Bone marrow (tissue), 2 donors: ENCODE results near the gene MACROH2A2.
"Not testable (repeated sequence)": the region's sequence is repeated elsewhere in the genome, so short reads cannot be mapped to it uniquely, and the experiment has no call there.

ENCODE experiments used
- DNase-seq, 2 donors: peaks; one replicate each; lab custom pipeline; 2025; lab: John Stamatoyannopoulos, UW

Gene MACROH2A2

DNA sequence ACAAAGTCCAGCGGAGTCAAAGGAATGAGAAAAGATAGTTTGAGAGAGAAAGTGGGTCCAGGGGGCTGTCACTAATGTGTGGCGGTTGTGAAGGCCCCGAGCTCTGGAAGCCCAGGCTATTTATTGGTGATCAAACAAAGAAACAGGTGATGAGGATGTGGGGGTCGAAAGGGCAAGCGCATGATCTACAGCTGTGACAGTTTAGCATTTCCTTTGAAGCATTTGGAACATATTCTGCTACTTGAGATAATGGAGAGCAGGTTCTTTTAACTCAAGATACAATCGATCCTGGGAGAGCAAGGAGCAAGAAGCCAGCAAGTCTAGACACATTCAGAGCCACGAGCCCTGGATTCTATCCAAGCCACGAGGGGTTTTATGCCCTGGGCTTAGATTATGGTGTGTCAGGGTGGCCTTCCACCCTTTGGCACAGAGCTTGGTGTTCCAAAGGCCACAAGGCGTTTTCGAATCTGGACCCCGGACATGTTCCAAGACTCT is 48.5 kb downstream of the MACROH2A2 start:
- DNase-seq, result not testable (repeated sequence)

DNA sequence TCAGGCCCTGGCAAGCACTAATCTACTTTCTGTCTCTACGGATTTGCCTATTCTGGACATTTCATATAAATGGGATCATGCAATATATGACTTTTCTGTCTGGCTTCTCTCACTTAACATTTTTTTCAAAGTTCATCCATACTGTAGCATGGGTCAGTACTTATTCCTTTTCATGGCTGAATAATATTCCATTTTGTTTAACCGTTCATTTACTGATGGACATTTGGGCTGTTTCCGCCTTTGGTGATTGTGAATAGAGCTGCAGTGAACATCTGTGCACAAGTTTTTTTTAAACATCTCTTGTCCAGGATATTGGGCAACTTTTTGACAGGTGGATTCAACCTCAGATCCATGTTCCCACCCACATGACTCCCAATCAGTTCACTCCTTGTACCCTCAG is 49.0 kb downstream of the MACROH2A2 start:
- no peak for DNase-seq

DNA sequence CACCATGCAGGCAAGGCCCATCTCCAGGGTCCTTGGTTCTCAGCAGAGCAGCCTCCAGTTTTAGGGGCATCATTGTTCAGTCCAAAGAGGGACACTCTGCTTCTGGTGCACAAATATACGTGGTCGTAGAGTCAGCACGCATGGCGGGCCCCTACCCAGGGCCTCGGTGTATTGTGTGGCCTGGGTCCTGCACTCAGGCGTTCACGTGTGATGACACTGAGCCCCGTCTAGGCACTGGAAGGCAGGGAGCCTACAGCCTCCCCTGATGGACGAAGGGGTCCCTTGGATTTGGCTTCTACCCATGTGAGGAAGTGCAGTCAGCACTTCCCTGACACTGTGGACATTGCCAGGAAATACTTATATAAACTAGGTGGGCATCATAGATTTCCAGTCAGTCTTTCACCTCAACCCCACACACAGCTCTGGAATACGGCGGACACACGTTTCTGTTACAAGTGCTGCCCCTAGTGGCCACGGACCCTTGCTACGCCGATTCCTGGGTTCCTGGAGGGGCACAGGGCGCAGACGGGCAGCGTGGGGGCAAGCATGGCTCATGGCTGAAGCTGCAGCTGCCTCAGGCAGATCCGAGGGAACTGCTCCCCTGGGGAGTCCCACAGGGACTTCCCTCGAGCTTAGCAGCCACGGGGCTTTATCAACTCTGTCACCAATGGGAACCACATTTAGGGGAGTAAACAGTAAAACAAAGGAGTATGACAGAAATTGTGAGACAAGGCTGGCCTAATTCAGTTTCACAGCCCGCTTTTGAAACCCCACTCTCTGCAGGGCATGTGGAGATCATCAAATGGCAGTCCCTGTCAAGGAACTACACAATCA is 54.5 kb downstream of the MACROH2A2 start:
- no peak for DNase-seq

DNA sequence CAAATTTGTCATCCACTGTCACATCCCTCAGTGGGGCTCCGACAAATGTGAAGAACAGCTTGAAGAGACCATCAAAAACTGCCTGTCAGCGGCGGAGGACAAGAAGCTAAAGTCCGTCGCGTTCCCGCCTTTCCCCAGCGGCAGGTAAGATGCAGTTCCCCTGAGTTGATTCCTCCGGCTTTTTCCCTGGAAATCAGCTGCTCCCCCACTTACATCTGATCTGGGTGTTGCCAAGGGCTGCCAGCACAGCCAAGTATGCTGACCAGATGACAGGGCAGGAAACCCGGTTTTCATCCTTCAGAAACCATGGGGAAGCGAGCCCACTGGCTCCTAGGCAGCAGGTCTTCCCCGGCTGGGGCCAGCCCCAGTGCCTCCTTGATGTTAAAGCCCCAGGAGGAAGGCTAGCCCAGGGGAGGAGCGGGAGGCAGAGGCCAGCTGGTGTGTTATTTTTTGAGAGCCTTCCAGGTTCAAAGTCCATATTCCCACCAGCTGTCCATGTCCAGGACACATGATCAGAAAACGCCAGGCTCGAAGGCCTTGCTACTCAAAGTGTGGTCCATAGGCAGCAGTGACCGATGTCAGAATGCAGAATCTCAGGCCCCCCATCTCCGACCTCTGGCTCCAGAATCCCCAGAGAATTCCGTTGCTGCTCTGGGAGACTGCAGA is 56.6 kb downstream of the MACROH2A2 start:
- no peak for DNase-seq

DNA sequence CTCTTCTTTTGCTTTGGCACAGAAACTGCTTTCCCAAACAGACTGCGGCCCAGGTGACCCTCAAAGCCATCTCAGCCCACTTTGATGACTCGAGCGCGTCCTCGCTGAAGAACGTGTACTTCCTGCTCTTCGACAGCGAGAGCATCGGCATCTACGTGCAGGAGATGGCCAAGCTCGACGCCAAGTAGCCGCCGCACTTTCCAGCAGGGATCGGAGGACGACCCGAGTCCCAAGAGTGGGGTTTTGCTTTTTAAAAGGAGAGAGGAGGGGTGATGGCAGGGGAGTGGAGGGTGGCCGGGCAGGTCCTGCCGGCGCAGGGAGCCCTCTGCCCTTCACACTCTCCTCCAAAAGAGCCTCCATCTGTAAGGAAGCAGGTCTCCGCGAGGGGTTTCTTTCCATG is 58.9 kb downstream of the MACROH2A2 start:
- no peak for DNase-seq

DNA sequence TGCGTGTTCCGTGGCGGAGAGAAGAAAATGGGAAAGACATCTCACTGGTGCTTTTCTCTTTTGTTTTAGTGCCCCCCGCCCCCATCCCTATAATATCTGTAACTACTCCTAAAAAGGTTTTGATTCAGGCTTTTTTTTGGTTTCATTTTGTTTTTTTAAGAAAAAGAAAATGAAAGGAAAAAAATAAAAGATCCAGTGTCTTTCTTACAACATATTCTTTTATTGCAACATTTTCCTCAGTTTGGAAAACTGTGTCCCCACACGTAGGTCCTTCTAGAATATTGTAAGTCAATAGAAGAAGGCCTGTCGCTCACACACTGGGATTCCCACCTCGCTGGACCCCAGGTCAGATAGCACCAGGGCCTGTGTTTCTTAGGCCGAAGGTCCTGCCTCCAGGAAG is 59.4 kb downstream of the MACROH2A2 start:
- DNase-seq, result no peak

DNA sequence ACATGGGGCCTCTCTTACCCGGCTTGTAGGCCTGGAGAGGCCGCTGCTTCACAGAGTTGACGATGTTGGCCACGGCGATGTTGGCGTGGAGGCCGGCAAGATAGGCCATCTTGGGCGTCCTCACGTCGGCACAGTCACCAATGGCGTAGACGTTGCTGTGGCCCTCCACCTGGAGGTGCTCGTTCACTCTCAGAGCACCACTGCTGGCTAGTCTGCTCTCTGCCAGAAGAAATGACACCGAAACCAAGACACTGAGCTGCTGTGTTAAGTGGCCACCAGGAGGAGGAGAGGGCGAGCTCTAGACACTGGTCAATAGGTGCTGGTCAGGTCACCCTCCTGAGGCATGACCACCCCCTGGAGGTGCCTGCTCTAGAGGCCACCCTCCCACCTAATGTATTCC is 62.3 kb downstream of the MACROH2A2 start:
- no peak for DNase-seq

DNA sequence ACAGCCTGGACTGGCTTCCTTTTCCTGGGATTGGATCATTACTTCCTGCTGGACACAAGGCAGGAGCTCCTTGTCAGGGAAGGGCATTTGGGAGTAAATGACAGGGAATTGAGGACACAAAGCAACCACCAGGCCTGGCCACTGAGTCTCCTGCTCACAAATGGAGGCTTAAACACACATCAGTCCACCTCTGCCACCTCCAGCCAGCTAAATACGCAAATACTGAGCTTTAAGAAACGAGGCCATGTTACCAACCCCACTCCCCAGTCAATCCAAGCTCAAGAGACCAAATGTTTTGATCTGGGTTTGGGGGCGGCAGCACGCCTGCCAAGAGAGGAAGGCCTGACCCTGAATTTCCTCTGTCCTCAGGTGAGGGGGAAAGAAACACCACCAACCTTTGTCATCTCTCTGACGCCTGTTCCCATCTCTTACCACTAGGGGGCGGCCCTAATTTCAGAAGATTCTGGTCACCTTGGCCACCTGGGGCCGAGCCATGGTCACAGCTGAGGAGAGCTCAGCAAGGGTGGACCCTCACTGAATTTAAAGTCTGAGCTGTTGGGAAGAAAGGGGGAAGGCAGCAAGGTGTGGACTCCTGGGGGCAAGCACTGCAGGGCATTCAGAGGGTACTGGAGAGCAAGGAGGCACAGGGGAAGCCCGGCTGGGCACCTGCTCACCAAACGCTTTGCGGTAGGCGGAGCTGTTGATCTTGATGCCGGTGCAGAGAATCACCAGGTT is 63.5 kb downstream of the MACROH2A2 start:
- DNase-seq, result peak; percentile 2 to 14

DNA sequence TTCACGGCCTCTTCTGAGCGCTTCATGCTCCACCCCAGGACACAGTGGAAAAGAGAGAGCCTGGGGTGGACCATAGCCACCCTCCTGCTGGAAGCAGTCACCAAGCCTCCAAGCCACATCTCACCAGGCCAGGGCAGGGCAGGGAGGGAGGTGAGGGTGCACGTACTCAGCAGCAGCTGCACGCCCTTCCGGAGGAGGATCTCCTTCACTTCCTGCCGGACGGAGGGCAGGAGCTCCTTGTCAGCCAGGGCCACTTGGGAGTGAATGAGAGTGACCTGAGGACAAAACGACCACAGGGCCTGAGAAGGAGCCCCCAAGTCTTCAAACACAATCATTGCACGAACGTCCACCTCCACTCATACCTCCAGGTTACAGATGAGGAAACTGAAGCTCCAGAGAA is 65.0 kb downstream of the MACROH2A2 start:
- DNase-seq, result no peak

DNA sequence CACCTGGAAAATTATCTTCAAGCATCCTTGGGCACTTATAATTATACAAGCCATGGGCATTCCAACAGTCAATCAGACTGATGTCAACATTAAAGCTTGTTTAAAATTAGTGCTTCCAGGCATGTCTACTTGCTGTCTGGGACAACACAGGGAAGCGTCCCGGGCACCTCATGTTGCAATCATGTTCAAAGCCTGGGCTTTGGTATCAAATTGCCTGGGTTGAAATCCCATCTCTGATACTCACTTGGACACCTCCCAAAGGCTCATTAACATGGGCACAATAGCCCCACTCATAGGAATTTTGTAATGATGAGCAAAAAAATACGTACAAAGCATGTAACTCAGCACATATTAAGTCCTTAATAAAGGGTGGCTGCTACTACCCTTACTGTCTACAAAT is 65.5 kb downstream of the MACROH2A2 start:
- DNase-seq, result no peak

DNA sequence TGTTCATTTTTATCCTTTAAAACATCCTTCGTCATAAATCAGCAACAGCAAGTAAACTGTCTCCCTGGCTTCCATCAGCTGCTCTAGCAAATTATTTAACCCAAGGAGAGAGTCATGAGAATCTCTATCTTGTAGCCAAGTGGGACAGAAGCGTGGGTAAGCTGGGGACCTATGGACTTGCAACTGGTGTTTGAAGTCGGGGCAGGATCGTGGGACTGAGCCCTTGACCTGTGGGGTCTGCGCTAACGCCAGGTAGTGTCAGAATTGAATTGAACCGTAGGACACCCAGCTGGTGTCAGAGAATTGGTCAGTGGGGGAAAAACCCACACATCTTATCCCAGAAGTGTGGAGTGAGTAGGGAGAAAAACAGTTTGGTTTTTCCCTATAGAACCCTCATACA is 66.6 kb downstream of the MACROH2A2 start:
- DNase-seq, result no peak

DNA sequence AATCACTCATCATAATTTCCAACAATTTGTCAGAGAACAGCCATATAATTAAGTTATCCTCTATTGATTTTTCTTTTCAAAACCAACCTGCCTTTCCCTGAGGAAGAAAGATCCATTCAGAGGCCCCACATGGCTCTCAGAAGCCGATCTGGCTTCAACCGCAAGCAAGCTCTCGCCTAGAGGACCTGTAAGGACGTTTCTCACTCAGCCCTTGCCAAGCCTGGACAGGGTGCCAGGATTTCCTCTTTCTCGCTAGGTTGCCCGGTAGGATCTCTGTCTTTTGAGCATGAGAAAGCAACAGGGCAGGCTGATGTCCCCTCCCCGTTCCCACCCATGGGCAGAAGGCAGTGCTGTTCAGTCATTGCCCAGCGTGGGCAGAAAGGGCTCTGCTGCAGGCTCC is 67.0 kb downstream of the MACROH2A2 start:
- DNase-seq, result no peak

DNA sequence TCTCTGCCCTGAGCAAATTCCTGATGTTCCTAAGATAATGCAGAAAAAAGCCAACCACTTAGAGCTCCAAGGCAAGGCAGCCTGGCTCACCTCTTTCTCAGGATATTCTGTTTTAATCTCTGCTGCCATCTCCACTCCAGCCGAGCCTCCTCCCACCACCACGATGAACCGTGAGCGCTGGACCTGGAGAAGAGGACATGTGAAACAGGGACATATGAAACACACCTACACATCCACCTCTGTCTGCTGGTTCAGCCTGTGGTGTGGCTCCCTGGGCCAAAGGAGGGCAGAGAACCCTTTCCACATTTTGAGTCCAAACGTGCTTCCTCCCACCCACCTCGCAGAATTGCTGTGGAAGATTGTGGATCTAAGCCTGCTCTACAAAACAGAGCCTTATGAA is 67.8 kb downstream of the MACROH2A2 start:
- DNase-seq, result no peak

DNA sequence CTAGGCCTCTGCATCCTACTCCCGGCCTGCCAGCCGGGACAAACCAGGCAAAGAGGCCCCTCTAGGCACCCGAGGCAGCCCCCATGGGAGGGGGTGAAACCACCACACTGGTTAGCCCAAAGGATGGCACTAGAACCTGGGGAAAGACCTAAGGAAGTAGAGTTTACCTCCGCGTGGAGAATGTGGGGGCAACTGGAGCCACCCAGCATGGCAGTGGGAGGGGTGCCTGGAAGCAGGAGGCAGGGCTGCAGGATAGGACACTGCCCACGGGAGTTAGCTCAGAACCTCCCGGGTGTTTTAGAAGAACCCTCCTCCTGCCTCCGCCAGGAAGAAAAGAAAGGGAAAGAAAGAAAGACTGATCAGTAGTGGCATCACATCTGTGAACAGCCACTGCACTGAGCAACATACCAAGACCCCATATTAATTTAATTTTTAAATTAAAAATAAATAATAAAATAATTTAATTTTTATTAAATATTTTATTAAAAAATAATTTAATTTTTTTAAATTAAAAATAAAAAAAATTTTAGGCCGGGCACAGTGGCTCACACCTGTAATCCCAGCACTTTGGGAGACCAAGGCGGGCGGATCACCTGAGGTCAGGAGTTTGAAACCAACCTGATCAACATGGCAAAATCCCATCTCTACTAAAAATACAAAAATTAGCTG is 68.8 kb downstream of the MACROH2A2 start:
- DNase-seq, result no peak

DNA sequence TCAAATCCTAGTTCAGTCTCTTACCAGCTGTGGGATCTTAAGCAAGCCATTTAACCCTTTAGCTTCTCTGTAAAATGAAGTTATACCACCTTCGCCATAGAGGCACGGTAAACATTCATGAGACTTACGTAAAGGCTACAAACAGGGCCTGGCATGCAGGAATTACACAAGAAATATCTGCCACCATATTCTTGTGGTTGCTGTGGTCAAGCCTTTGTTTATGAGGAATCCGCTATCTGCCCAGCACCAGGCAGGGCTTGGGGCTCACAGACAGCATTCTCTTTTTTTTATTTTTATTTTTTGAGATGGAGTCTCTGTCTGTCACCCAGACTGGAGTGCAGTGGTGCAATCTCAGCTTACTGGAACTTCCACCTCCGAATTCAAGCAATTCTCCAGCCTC is 70.1 kb downstream of the MACROH2A2 start:
- DNase-seq, result no peak

DNA sequence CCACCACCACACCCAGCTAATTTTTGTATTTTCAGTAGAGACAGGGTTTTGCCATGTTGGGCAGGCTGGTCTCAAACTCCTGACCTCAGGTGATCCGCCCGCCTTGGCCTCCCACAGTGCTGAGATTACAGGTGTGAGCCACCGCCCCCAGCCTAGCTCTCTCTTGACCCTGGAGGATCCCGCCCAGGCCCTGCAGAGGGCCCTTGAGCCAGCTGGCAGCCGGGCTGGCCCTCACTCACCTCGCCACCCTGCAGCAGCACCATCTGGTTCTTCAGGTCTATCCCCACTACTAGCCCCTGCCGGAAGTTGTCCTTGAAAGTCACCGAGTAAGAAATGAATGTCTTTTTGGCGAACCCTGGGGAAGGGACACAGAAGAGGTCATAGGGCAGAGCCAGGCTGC is 70.5 kb downstream of the MACROH2A2 start:
- DNase-seq, result not testable (repeated sequence)

DNA sequence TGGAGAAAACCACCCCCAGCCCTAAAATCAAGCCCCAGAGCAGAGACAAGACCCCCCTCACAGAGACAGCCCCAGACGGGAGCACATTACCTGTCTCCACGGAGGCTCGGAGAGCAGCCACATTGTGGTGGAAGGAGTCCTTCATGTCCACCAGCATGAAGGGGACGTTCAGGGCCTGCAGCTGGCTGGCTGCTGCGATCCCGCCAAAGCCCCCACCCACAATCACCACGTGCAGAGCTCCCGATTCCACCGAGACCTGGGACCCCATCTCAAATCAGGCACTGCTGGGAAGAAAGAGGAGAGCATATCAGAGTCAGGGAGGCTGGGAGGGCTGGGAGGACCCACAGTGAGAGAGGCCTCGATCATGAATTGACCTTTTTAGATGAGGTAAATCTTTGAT is 71.2 kb downstream of the MACROH2A2 start:
- DNase-seq, result no peak

DNA sequence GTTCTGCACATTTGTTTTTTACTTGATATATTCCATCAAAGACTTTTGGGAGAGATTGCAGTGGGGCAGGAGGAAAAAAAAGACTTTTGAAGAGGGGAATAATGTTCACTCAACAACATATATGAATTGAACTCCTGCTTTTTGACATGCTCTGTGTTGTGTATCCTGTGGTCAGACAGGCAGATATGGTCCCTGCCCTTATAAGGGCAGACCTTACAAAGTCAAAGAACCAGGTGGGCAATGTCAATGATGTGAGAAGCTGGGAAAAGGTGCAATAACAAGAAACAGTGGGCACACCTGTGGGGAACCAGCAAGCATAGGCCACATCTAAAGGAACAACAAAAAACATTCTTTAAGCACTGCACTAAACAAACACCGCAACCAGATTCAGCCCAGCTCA is 71.8 kb downstream of the MACROH2A2 start:
- DNase-seq, result no peak

DNA sequence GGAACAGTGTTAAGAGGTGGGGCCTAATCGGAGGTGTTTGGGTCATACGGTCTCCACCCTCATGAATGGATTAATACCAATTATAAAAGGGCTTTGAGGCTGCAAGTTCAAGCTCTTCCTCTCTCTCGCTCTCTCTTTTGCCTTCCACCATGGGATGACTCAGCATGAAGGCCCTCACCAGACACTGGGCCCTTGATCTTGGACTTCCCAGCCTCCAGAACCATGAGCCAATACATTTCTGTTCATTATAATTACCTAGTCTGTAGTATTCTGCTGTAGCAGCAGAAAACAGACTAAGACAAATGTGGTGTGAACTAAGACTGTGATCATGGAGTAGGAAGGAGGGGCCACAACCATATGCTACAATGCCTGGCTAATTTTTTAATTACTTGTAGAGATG is 72.3 kb downstream of the MACROH2A2 start:
- DNase-seq, result no peak

DNA sequence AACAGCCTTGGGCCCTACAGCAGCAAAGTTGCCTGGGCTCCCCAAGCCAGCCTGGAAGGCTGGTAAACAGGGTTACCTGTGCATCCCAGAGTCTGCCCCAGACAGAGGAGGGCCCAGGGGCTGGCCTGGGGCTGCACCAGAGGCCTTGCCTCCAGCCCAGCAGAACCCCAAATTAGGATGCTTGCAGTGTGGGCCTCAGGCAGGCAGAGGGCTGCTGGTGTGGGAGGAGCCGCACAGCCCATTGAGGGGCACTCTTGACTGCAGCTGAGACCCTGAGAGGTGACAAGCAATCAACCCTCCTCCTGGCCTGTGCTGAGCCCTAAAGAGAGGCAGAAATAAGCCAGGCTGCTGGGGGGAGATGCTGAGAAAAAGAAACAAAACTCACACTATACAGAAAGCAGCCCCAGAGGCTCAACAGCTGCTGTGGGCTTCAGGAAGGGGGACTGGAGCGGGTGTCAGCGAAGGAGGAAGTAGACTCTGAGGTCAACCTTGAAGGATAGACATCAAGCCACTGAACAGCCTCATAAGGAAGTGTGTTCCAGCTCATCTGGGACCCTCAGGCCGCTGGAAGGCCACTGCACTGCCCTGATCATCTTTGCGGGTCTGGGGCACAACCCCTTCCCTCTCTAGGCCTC is 73.4 kb downstream of the MACROH2A2 start:
- DNase-seq, result peak in 1 of 2 donors; percentile 63

DNA sequence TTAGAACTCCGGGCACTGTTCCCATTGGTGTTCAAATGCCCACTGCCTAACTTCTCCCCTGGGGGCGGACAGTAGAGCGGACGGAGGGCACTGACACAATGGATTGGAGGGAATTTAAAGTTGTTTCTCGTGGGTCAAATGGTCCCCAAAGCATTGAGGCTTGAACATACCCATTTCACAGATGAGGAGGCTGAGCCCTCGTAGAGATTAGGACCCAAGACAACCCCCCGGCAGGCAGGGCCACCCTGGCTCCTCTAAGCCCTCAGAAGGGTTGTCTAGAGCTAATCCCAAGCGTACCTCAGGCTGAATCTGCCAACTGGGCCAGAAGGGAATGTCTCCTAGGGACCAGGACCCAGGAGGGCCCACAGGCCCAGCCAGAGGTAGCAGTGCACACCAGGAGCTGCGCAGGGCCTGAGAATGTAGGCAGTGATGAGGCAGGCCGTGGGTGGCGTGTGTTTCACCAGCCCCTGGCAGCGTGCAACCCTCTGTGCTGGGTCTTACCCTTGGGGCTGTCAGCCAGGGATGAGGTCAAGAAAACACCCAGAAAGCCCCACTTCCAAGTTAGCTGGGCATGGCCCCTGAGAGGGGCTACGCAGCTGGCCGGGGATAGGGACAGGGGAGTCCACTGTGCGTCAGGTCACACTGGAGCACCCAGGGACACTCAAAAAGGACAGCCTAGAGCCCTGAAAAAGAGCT is 74.2 kb downstream of the MACROH2A2 start:
- no peak for DNase-seq
